ENCODE measurements around the gene CCT2.
A peak's percentile ranks its signal among the peaks of the same experiment; 100 is the strongest.
"Not testable (repeated sequence)": the region's sequence is repeated elsewhere in the genome, so short reads cannot be mapped to it uniquely, and the experiment has no call there.

The CCT2 gene

DNA sequence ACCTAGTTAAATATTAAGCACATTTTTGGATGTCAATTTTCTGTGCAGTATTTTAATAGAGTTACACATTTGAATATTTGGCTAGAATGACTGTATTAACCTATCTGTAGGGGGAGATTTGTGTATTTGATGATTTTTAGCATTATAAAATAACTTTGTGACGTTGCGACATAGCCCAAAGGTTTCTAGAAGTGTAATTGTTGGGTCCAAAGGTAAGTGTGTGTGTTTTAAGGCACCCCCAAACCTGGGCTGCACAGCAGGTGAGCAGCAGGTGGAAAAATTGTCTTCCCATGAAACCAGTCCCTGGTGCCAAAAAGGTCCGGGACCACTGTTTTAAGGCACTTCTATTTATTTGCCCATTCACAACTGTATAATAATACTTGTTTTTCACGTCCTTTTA, 3.3 kb downstream of the CCT2 start:
- DNase-seq (ENCODE audit: low read depth, low spot score): no peak

GRCh38 chr12:69589082-69589481, 3.8 kb downstream of the CCT2 start:
- DNase-seq (ENCODE audit: low read depth, low spot score): no peak

DNA sequence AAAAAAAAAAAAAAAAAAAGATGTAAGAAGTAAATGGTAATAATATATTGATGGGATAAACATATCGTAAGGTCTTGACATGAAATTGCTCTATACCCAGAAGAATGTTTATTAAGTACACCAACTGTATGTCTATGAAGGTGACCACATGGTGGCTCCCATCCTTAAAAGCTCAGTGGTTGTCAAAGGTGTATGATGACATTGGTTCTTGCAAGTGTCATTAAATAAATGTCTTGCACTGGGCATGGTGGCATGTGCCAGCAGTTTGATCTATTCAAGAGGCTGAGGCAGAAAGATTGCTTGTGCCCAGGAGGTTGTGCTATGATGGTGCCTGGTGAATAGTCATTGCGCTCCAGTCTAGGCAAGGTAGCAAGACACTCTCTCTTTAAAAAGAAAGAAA, 10.4 kb downstream of the CCT2 start:
- DNase-seq (ENCODE audit: low read depth, low spot score): no peak

GRCh38 chr12:69598174-69598753, 13.0 kb downstream of the CCT2 start:
- DNase-seq (ENCODE audit: low read depth, low spot score): no peak

- DNase-seq (ENCODE audit: low read depth, low spot score): no peak
Observed at GRCh38 chr12:69600804-69601203, 15.5 kb downstream of the CCT2 start.

- DNase-seq (ENCODE audit: low read depth, low spot score): no peak
Observed at GRCh38 chr12:69601962-69602685, 16.9 kb downstream of the CCT2 start.

DNA sequence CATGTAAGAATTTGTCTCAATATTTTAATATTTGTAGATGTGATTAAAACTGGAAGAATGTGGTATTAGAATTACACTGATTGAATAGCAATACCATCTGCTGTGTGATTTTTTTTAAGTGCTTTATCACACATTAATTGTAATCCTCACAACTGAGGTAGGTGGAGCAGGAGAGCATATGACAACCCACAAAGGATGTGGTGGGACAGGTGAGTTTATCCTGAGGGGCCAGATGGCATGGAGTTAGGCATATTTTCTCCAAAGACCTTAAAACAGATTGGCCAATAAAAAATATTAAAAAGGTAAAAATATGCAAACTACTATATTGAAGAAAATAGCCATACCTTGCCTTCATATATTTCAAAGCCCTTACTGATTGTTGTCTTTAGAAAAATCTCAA, 17.7 kb downstream of the CCT2 start:
- DNase-seq (ENCODE audit: low read depth, low spot score): no peak

DNA sequence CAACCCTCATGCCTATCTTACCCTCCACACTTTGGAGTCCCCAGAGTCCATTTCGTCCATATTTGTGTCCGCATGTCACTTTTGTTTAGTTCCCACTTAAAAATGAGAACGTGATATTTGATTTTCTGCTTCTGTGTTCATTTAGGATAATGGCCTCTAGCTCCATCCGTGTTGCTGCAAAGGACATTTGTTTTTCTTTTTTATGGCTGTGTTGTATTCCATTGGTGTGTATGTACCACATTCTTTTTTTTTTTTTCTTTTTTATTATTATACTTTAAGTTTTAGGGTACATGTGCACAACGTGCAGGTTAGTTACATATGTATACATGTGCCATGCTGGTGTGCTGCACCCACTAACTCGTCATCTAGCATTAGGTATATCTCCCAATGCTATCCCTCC, 18.3 kb downstream of the CCT2 start:
- DNase-seq (ENCODE audit: low read depth, low spot score): not testable (repeated sequence)

DNA sequence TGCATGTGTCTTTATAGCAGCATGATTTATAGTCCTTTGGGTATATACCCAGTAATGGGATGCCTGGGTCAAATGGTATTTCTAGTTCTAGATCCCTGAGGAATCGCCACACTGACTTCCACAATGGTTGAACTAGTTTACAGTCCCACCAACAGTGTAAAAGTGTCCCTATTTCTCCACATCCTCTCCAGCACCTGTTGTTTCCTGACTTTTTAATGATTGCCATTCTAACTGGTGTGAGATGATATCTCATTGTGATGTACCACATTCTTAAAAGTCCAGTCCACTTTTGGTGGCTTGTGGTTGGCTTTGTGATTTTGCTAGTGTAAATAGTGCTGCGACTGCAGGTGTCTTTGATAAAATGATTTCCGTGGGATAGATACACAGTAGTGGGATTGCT, 19.0 kb downstream of the CCT2 start:
- DNase-seq (ENCODE audit: low read depth, low spot score): not testable (repeated sequence)

- DNase-seq (ENCODE audit: low read depth, low spot score): no peak
Observed at GRCh38 chr12:69608114-69608513, 22.9 kb downstream of the CCT2 start.

DNA sequence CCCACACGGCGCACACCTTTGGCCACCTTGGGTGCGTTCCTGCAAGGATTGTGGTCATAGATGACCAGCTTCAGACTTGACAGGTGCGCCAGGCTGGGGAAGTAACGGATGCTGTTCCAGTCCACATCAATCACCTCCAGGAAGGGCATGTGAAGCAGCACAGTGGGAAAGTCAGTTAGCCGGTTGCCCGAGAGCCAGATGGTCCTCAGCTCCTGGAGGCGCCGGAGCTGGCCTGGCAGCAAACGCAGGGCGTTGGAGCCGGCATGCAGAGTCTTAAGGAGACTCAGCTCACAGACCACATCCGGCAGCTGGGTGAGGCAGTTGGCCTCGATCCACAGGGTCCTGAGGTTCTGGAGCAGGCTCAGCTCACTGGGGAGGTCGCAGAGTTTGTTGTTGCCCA, 24.9 kb downstream of the CCT2 start:
- DNase-seq (ENCODE audit: low read depth, low spot score): no peak

DNA sequence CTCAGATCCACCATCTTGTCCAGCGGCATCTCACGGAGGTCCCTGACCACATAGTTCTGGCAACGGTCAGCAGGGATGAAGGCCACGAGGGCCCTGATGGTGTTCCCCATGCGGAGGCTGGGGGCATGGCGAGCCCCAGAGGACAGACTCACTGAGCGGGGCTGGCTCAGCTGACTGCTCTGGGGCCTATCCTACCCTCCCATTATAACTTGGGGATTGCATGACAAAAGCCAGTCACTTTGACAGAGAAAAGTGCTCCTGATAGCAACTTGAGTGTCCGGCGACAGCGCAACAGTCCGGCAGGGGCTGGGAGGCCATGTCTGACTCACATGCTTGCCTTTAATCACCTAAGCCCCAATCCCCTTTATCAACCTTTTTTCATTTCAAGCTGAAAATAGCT, 25.5 kb downstream of the CCT2 start, which contains the start of gene LRRC10:
Gene LRRC10 (minus strand): TSS at position 179 of the 400 bp plus-strand sequence. CDS start 69 bp downstream, at position 110.
- DNase-seq (ENCODE audit: low read depth, low spot score): no peak

DNA sequence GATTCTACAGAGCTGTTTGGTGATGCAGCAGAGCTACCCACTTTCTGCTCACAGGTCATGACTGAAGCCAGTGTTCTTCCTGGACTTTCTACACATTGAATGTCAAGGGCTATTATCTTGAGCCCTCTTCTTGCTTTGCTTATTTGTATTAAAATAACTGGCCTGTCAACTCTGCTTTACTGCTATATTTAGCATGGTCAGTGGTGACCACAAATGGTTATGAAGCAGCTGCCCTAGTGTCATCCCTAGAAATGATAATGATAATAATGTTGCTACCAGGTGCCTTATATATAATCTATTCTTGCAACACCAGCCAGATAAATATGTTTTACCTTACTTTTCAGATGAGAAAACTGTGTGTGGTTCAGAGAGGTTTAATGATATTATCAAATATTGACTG, 28.1 kb downstream of the CCT2 start:
- no peak for DNase-seq (ENCODE audit: low read depth, low spot score)

DNA sequence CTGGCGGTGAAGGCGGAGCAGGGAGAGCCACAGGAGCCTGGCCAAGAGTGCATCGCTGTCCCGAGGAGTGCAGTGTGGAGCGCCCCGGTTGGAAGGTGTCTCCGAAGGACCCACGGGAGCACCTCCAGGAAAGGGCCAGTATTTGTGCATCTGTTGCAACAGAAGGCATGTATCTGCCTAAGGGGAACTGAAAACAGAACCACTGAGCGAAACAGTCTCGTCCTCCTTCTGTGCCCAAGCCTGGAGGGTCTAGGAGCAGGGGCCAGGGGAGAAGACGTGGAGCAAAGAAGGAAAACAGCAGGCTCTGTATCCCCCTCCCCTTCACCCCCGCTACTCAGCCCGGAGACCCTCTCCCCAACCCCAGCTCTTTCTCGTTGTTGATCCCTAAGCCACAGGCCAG, 30.8 kb downstream of the CCT2 start:
- DNase-seq (ENCODE audit: low read depth, low spot score): no peak

DNA sequence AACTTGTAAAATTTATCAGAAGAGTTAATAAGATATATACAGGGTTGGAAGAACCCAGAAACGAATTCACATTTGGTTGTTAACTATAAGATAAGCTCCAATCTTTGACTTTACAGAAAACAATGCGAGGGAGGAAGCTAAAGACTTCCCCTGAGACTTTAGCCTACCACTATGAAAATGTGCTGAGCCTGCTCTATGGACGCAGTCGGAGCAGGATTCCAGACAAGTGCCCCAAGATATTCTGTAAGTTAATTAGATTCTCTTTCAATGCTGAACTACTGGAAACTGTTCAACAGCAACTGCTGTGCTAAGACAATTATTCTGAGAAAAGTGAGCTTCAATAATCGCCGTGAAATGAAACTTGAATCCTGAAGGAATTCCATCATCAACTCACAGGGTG, 33.8 kb downstream of the CCT2 start:
- DNase-seq (ENCODE audit: low read depth, low spot score): no peak

GRCh38 chr12:69620077-69620476, 34.8 kb downstream of the CCT2 start:
- no peak for DNase-seq (ENCODE audit: low read depth, low spot score)

- no peak for DNase-seq (ENCODE audit: low read depth, low spot score)
Observed at GRCh38 chr12:69620921-69621320, 35.7 kb downstream of the CCT2 start.

GRCh38 chr12:69621551-69621950, 36.3 kb downstream of the CCT2 start:
- no peak for DNase-seq (ENCODE audit: low read depth, low spot score)

GRCh38 chr12:69623970-69624369, 38.7 kb downstream of the CCT2 start:
- DNase-seq (ENCODE audit: low read depth, low spot score): no peak

GRCh38 chr12:69627501-69627900, 42.2 kb downstream of the CCT2 start:
- DNase-seq (ENCODE audit: low read depth, low spot score): no peak

DNA sequence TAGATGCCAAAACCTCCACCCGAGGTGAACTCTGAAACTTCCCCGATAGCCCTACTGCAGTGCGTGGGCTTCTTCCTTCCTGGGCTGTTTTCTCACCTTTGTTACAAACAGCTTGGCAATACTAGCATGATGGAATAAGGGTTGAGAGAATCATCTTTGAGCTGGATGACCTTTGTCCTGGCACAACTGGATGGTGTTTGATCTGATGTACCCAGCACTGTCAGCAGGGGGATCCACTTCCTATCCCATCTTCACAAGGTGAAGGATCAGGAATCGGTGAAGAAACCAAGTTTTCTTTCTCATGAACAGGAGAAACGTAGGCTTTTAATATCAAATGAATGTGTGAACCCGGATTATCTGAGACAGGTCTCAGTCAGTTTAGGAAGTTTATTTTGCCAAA, 44.9 kb downstream of the CCT2 start:
- DNase-seq (ENCODE audit: low read depth, low spot score): no peak

DNA sequence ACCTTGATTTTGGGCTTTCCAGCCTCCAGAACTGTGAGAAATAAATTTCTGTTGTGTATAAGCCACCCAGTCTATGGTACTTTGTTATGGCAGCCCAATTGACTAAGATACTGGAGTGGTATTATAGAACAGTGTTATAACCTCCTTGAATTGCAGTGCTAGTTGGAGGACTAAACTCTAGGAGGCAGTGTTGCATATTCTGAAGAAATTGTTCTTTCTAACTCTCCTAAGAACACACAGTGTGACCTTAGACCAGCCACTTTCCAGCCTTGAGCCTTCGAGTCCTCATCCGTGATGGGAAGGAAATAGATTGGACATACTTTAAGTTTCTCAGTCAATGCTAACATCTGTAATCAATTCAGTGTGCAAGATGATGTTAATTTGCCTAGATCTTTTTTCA, 47.8 kb downstream of the CCT2 start:
- DNase-seq (ENCODE audit: low read depth, low spot score): no peak

GRCh38 chr12:69639400-69640016, 54.2 kb downstream of the CCT2 start:
- DNase-seq (ENCODE audit: low read depth, low spot score): peak; percentile 16

Measured in activated naive CD8-positive, alpha-beta T cell treated with anti-CD3 and anti-CD28 coated beads, Interleukin-2, amount 50 U/mL, for 16 hours (primary cell).